OCI-LY1 (cell line): Measurements from ENCODE around the gene SNCB.
A peak's percentile ranks its signal among the peaks of the same experiment; 100 is the strongest.

ENCODE experiments used
- H2AFZ ChIP-seq: fragments of 200-600 bp; sonication (generic), shearing (Covaris generic); 2 replicates; pipeline ENCODE4 v1.6.0; 2014; ENCODE audit warnings: antibody characterized with exemption, mild to moderate bottlenecking, low read length
- H3F3A ChIP-seq: fragments of 200-600 bp; sonication (generic), shearing (Covaris generic); 2 replicates; pipeline ENCODE4 v1.6.0; 2014; ENCODE audit warnings: mild to moderate bottlenecking, antibody characterized with exemption, low read length, moderate library complexity; ENCODE audit not compliant: insufficient read depth
- H3K27ac ChIP-seq: fragments of 200-600 bp; sonication (generic); 2 replicates; pipeline ENCODE4 v1.5.1; 2014; ENCODE audit warnings: low read length, mixed run types, mild to moderate bottlenecking, low read depth; ENCODE audit not compliant: poor library complexity, severe bottlenecking
- H3K27me3 ChIP-seq: fragments of 200-600 bp; sonication (generic); 2 replicates; pipeline ENCODE4 v1.6.0; 2014; ENCODE audit warnings: antibody characterized with exemption, mild to moderate bottlenecking, low read length, moderate library complexity; ENCODE audit not compliant: insufficient read depth
- H3K36me3 ChIP-seq: fragments of 200-600 bp; sonication (generic); 2 replicates; pipeline ENCODE4 v1.6.1; 2014; ENCODE audit warnings: mild to moderate bottlenecking, antibody characterized with exemption, low read length, moderate library complexity, mixed read lengths; ENCODE audit not compliant: insufficient read depth
- H3K4me1 ChIP-seq: fragments of 200-600 bp; sonication (generic); 2 replicates; pipeline ENCODE4 v1.5.1; 2014; ENCODE audit warnings: mild to moderate bottlenecking, low read length, moderate library complexity; ENCODE audit not compliant: insufficient read depth, severe bottlenecking
- H3K4me2 ChIP-seq: fragments of 200-600 bp; sonication (generic), shearing (Covaris generic); 2 replicates; pipeline ENCODE4 v1.6.1; 2014; ENCODE audit warnings: low read length
- H3K4me3 ChIP-seq: fragments of 200-600 bp; sonication (generic); 2 replicates; pipeline ENCODE4 v1.5.1; 2014; ENCODE audit warnings: low read length, low read depth, mild to moderate bottlenecking, mixed read lengths; ENCODE audit not compliant: poor library complexity, severe bottlenecking
- H3K79me2 ChIP-seq: fragments of 200-600 bp; shearing (Covaris generic); 2 replicates; pipeline ENCODE4 v1.6.1; 2016; ENCODE audit warnings: mixed run types, low read length, mixed read lengths; ENCODE audit not compliant: insufficient read depth
- H3K9ac ChIP-seq: fragments of 200-600 bp; sonication (generic), shearing (Covaris generic); 2 replicates; pipeline ENCODE4 v1.6.1; 2014; ENCODE audit warnings: mild to moderate bottlenecking, low read length, mixed read lengths
- H3K9me2 ChIP-seq: fragments of 200-600 bp; sonication (generic), shearing (Covaris generic); 2 replicates; pipeline ENCODE4 v1.6.1; 2014; ENCODE audit warnings: low read depth, mild to moderate bottlenecking, low read length, mixed read lengths
- H3K9me3 ChIP-seq: fragments of 200-600 bp; shearing (Covaris generic); 2 replicates; pipeline ENCODE4 v1.6.1; 2014; ENCODE audit warnings: low read length, mixed read lengths
- H4K20me1 ChIP-seq: fragments of 200-600 bp; sonication (generic), shearing (Covaris generic); 2 replicates; pipeline ENCODE4 v1.6.0; 2016; ENCODE audit warnings: mild to moderate bottlenecking, low read length; ENCODE audit not compliant: insufficient read depth
- EZH2 ChIP-seq: fragments of 200-600 bp; sonication (generic), shearing (Covaris generic); IDR thresholded peaks from 2 replicates; pipeline ENCODE4 v1.8.0; 2017; ENCODE audit warnings: borderline replicate concordance, mixed run types, mild to moderate bottlenecking, antibody characterized with exemption, low read length, moderate library complexity, mixed read lengths
- TF ChIP-seq, protein P1 (sequence below): fragments of 200-600 bp; sonication (generic), shearing (Covaris generic); IDR thresholded peaks from 2 replicates; pipeline ENCODE4 v1.5.1; 2017; ENCODE audit warnings: mild to moderate bottlenecking, antibody characterized with exemption, low read length, moderate library complexity, mixed read lengths

The SNCB gene

DNA sequence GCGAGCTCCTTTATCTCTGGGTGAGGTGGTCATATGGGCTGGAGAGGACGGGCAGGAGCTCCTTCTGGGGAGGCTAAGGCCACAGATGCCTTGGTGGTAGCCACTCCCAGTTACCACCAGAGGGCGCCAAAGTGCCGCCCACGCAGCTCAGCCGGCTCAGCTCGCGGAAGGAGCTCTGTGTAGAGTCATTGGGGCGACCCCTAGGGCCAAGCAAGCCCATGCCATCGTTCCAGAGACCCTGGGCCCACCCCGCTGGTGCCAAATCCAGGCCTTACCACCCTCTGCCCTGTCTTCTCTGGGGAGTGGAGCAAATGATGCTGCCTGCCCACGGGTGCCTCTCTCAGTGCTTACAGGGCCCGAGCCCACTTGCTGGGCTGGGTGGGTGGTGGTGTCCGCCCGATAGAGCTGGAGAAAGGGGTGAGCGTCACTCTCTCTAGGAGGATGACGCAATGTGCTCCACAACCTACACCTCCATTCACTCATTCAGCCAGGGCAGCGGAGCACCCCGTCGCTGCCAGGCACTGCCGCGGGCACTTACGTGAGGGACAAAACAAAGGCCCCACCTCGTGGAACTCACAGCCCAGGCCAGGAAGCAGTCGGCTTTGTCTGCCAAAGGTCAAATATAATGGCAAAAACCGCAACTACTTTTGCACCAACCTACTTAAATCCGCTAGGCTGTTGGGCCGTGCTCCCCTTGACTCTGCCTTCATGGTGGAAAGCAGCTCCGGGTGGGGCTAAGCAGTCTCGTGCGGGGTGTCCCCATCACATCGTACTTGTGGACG, 30.7 kb upstream of the SNCB start:
- Histone ChIP-seq H3K4me1 (no peaks in the 10 kb centered on the region), H3K27ac (no peak overlapping the region), H3F3A (no peaks in the 10 kb centered on the region), H3K79me2 (no peaks in the 10 kb centered on the region), H3K4me2 (no peak overlapping the region), H2AFZ (no peak overlapping the region), H3K27me3 (peaks cover 3% of the 10 kb centered on the region; the same call in 1 of the 2 replicates), H3K4me3 (no peak overlapping the region), H3K36me3 (no peaks in the 10 kb centered on the region), H3K9me3 (no peaks in the 10 kb centered on the region), H3K9ac (no peak overlapping the region), H4K20me1 (no peaks in the 10 kb centered on the region), H3K9me2 (no peaks in the 10 kb centered on the region)
- no peak for TF ChIP-seq EZH2
- TF ChIP-seq, protein P1, sequence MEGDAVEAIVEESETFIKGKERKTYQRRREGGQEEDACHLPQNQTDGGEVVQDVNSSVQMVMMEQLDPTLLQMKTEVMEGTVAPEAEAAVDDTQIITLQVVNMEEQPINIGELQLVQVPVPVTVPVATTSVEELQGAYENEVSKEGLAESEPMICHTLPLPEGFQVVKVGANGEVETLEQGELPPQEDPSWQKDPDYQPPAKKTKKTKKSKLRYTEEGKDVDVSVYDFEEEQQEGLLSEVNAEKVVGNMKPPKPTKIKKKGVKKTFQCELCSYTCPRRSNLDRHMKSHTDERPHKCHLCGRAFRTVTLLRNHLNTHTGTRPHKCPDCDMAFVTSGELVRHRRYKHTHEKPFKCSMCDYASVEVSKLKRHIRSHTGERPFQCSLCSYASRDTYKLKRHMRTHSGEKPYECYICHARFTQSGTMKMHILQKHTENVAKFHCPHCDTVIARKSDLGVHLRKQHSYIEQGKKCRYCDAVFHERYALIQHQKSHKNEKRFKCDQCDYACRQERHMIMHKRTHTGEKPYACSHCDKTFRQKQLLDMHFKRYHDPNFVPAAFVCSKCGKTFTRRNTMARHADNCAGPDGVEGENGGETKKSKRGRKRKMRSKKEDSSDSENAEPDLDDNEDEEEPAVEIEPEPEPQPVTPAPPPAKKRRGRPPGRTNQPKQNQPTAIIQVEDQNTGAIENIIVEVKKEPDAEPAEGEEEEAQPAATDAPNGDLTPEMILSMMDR = peak; percentile 94

DNA sequence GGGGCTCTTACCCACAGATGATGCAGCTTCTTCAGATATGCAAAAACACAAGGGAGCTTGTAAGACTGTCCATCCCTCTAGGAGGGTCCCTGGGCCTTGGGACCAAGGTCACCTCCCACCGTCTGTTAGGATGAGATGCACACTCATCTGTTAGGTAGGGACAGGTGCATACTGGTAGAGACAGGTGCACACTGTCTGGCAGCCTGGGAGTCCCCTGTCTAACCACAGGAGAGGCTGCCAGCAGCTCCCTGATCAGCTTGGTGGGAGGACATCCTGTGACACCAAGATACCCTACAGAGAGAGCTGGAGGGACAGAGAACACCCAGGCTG, 30.2 kb upstream of the SNCB start:
- H3K9ac ChIP-seq = no peak overlapping the region
- no peaks in the 10 kb centered on the region for H3K9me3 ChIP-seq
- no peak overlapping the region for H3K27ac ChIP-seq
- H3K79me2 ChIP-seq = no peaks in the 10 kb centered on the region
- H3K4me2 ChIP-seq = no peak overlapping the region
- no peaks in the 10 kb centered on the region for H3K9me2 ChIP-seq
- no peak overlapping the region for H3K4me3 ChIP-seq
- TF ChIP-seq, protein P1 = no peak
- H3K27me3 ChIP-seq = peaks cover 3% of the 10 kb centered on the region; the same call in 1 of the 2 replicates
- H2AFZ ChIP-seq = no peak overlapping the region
- no peaks in the 10 kb centered on the region for H3K4me1 ChIP-seq
- H3F3A ChIP-seq = no peaks in the 10 kb centered on the region
- H3K36me3 ChIP-seq = no peaks in the 10 kb centered on the region
- H4K20me1 ChIP-seq = no peaks in the 10 kb centered on the region

DNA sequence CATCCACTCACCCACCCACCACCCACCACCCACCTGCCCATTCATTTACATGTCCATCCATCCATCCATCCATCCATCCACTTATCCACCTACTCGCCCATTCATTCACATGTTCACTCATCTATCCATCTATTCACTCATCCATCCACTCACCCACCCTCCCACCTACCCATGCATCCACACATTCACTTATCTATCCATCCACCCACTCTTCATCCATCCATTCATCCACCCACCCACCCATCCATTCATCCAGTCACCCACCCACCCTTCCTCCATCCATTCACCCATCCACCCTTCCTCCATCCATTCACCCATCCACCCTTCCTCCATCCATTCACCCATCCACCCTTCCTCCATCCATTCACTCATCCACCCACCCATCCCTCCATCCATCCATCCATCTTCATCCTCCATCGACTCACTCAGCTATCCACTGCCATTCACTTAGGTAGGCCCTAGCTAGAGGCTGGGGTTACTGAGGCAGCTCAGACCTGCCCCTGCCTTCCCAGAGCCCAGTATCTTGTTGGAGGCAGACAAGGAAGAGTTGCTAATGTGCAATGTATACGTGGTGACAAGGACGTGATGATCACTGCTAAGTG, 29.6 kb upstream of the SNCB start:
- Histone ChIP-seq H3K9ac (no peak overlapping the region), H3K9me3 (no peaks in the 10 kb centered on the region), H3K36me3 (no peaks in the 10 kb centered on the region), H3K9me2 (no peaks in the 10 kb centered on the region), H3K27ac (no peak overlapping the region), H3F3A (no peaks in the 10 kb centered on the region), H3K27me3 (peaks cover 3% of the 10 kb centered on the region; the same call in 1 of the 2 replicates), H3K4me1 (no peaks in the 10 kb centered on the region), H4K20me1 (no peaks in the 10 kb centered on the region), H2AFZ (no peak overlapping the region), H3K79me2 (no peaks in the 10 kb centered on the region), H3K4me3 (no peak overlapping the region), H3K4me2 (no peak overlapping the region)
- TF ChIP-seq, protein P1 = no peak
- no peak for TF ChIP-seq EZH2
